ENCODE measurements around the gene UST. TPM values are rescaled to one million over a fixed set of nuclear protein-coding genes. Genes with fewer than 3 reads are reported as not detected.

The UST gene
- total and polyA plus RNA-seq, 2 of the 8 experiments (the other 6 are each of a cell fraction or from before 2014, with no cell fraction given), result 13.5 to 34.5 TPM

GRCh38 chr6:149107520-149107919 is 360.7 kb downstream of the UST start:
- H3K9me3 ChIP-seq (ENCODE audit: insufficient read depth in 2 of 2, low read depth in 1 of 2, low read length in 1 of 2), result no peaks in the 10 kb centered on the region
- DNase-seq (ENCODE audit: low read depth in 1 of 2, low spot score in 2 of 2), result no peak
- H3K23me2 ChIP-seq (ENCODE audit: low read depth, low read length), result no peaks in the 10 kb centered on the region
- ChIA-PET CTCF (ENCODE audit: partially characterized antibody) (interaction anchor here (1.0 to 1.5 kb wide), 2 partner anchors 24 to 80 kb away, joined by 3 to 4 read pairs; no protein-coding TSS in a partner anchor), POLR2A (ENCODE audit: partially characterized antibody) (no interaction called here)
- H3K18ac ChIP-seq (ENCODE audit: extremely low read depth, low read length), result no peak overlapping the region
- H3K27ac ChIP-seq (ENCODE audit: low read depth, low read length), result no peak overlapping the region
- no peaks in the 10 kb centered on the region for H3K4me1 ChIP-seq (replicated peaks in 1 of 4; ENCODE audit: control insufficient read depth in 3 of 4, insufficient read depth in 4 of 4, low read length in 3 of 4)
- H2BK120ac ChIP-seq (replicated peaks; ENCODE audit: low read depth, low read length), result no peak overlapping the region
- H3K56ac ChIP-seq (replicated peaks; ENCODE audit: insufficient read length, low read depth, low read length), result no peak overlapping the region
- no peaks in the 10 kb centered on the region for H3K79me2 ChIP-seq (ENCODE audit: control insufficient read depth in 1 of 2, insufficient read depth in 2 of 2, low read length in 2 of 2)
- H2BK15ac ChIP-seq (ENCODE audit: low read length), result no peak overlapping the region
- TF ChIP-seq SP1 (IDR thresholded peaks at IDR 0.05; ENCODE audit: low read depth, low read length), result no peak
- H3K4ac ChIP-seq (replicated peaks; ENCODE audit: insufficient read length, low read depth, low read length), result no peak overlapping the region
- no peak overlapping the region for H2AK5ac ChIP-seq (ENCODE audit: low read depth, low read length)
- no peak overlapping the region for H2BK5ac ChIP-seq (ENCODE audit: low read depth, low read length)
- H3K9ac ChIP-seq (replicated peaks in 1 of 4; ENCODE audit: extremely low read depth in 1 of 4, low read depth in 3 of 4, low read length in 3 of 4), result no peak overlapping the region
- no peaks in the 10 kb centered on the region for H3K27me3 ChIP-seq (replicated peaks in 1 of 4; ENCODE audit: control insufficient read depth in 3 of 4, extremely low read depth in 1 of 4, insufficient read depth in 3 of 4, low read length in 3 of 4)
- no peak overlapping the region for H2BK12ac ChIP-seq (ENCODE audit: low read depth, low read length)
- no peak overlapping the region; the same call in 1 of the 2 replicates for H2AFZ ChIP-seq (ENCODE audit: low read length)
- H4K8ac ChIP-seq (ENCODE audit: extremely low read depth, insufficient read depth, low read length), result no peak overlapping the region
- H4K20me1 ChIP-seq (replicated peaks in 1 of 2; ENCODE audit: control insufficient read depth in 1 of 2, insufficient read depth in 2 of 2, low read length in 2 of 2), result no peaks in the 10 kb centered on the region
- H3K23ac ChIP-seq (ENCODE audit: insufficient read length), result no peak overlapping the region
- no peak overlapping the region for H4K91ac ChIP-seq (replicated peaks; ENCODE audit: insufficient read length, low read length)
- no peak overlapping the region for H4K5ac ChIP-seq (ENCODE audit: insufficient read length, low read depth, low read length)
- no peaks in the 10 kb centered on the region for H3K36me3 ChIP-seq (ENCODE audit: control insufficient read depth in 2 of 4, insufficient read depth in 4 of 4, low read length in 3 of 4)
- H2BK20ac ChIP-seq (ENCODE audit: low read length), result no peak overlapping the region
- no peak overlapping the region for H3K4me2 ChIP-seq (ENCODE audit: insufficient read depth in 1 of 2, low read depth in 2 of 2, low read length in 2 of 2)
- WGBS, 2 experiments (ENCODE audit: extremely low coverage in 1 of 2, insufficient coverage in 1 of 2, insufficient read length in 1 of 2, insufficient replicate concordance in 2 of 2, low coverage in 1 of 2, low lambda C conversion rate in 2 of 2, missing lambda C conversion rate in 1 of 2), result 87% methylated on average over 5 of the region's 5 CpGs; no CpG with 5 or more reads in 1 of the 2 experiments
- H3K79me1 ChIP-seq (ENCODE audit: low read depth, low read length), result no peaks in the 10 kb centered on the region
- no peak for FAIRE-seq
- H3K14ac ChIP-seq (ENCODE audit: insufficient read length), result no peak overlapping the region
- H3K4me3 ChIP-seq (ENCODE audit: extremely low read depth in 1 of 4, insufficient read depth in 2 of 4, low read depth in 3 of 4, low read length in 4 of 4), result no peak overlapping the region

Data from H1 (cell line).